Measurements from ENCODE around the gene CAPZA2.

CAPZA2 gene

GRCh38 chr7:116862234-116862950, at the start of gene CAPZA2 (continued):
- TF ChIP-seq ZNF704 (tag by site-specific recombination; IDR thresholded peaks at IDR 0.05) (no peak), ZNF600 (tag by site-specific recombination; IDR thresholded peaks at IDR 0.05) (peak; percentile 56; the same call in 1 of the 2 replicates), ZNF302 (tag by site-specific recombination; IDR thresholded peaks at IDR 0.05; ENCODE audit: low read depth) (no peak), ZBTB49 (tag by site-specific recombination; IDR thresholded peaks at IDR 0.05; ENCODE audit: low read depth) (no peak), GFI1B (tag by site-specific recombination; IDR thresholded peaks at IDR 0.05) (no peak), MEIS1 (CRISPR knock-in tag; IDR thresholded peaks at IDR 0.05; ENCODE audit: borderline replicate concordance) (no peak), ZNF645 (tag by site-specific recombination; IDR thresholded peaks at IDR 0.05) (0 out of 2 replicates have a peak, but pooled peaks have one; percentile 61), ZNF677 (tag by site-specific recombination; IDR thresholded peaks at IDR 0.05) (no peak), ZNF132 (tag by site-specific recombination; IDR thresholded peaks at IDR 0.05; ENCODE audit: borderline replicate concordance) (no peak), ZFHX2 (tag by site-specific recombination; conservative IDR thresholded peaks at IDR 0.05) (peak; percentile 81), ZBTB44 (tag by site-specific recombination; IDR thresholded peaks at IDR 0.05) (peak; percentile 69), ZSCAN23 (tag by site-specific recombination; IDR thresholded peaks at IDR 0.05) (no peak), SALL2 (tag by site-specific recombination; IDR thresholded peaks at IDR 0.05; ENCODE audit: borderline replicate concordance) (no peak), PATZ1 (tag by site-specific recombination; IDR thresholded peaks at IDR 0.05) (peak; percentile 89), ZNF112 (tag by site-specific recombination; IDR thresholded peaks at IDR 0.05) (no peak), ZIC2 (tag by site-specific recombination; IDR thresholded peaks at IDR 0.05) (peak; percentile 67), HOXA7 (CRISPR knock-in tag; IDR thresholded peaks at IDR 0.05; ENCODE audit: borderline replicate concordance) (no peak), ZNF133 (tag by site-specific recombination; IDR thresholded peaks at IDR 0.05) (no peak), ZNF248 (tag by site-specific recombination; IDR thresholded peaks at IDR 0.05) (no peak), KLF16 (tag by site-specific recombination; IDR thresholded peaks at IDR 0.05) (peak; percentile 72), ZNF184 (tag by site-specific recombination; IDR thresholded peaks at IDR 0.05) (peak; percentile 19; the same call in 1 of the 2 replicates), ZBTB11 (tag by site-specific recombination; conservative IDR thresholded peaks at IDR 0.05; ENCODE audit: low read depth) (peak; percentile 28; the same call in 1 of the 2 replicates), ZNF221 (tag by site-specific recombination; IDR thresholded peaks at IDR 0.05; ENCODE audit: borderline replicate concordance) (no peak), ZNF398 (tag by site-specific recombination; IDR thresholded peaks at IDR 0.05) (no peak), ZBTB8A (tag by site-specific recombination; IDR thresholded peaks at IDR 0.05) (0 out of 2 replicates have a peak, but pooled peaks have one; percentile 44)

Data from HEK293 (cell line).